Esophagus squamous epithelium (tissue), 4 donors: ENCODE measurements around the gene PARP4.

Experiments
- CTCF ChIP-seq, 6 experiments: fragments of 450-650 bp in 4 of 6; fragments of 200-600 bp in 2 of 6; sonication (generic) in 2 of 6; IDR thresholded peaks; one replicate each; pipeline ENCODE4 v1.5.1; 2016 to 2019; ENCODE audit warnings: antibody characterized with exemption in 6 of 6, mild to moderate bottlenecking in 4 of 6, moderate library complexity in 4 of 6
- POLR2A ChIP-seq, 4 donors: fragments of 450-650 bp; IDR thresholded peaks; one replicate each; pipeline ENCODE4 v1.6.1; 2017; ENCODE audit warnings: antibody characterized with exemption in 4 of 4, mild to moderate bottlenecking in 4 of 4, moderate library complexity in 3 of 4

- TF ChIP-seq CTCF (IDR thresholded peaks at IDR 0.05) (no peak), POLR2A (IDR thresholded peaks at IDR 0.05) (no peak)
These were observed 27.1 kb upstream of the PARP4 start for GRCh38 chr13:24539500-24540165.
